NCI-H460 (cell line): ENCODE results near the gene SERAC1. TPM values are rescaled to one million over a fixed set of nuclear protein-coding genes. Genes with fewer than 3 reads are reported as not detected.

Experiments used
- DNase-seq: peaks from one replicate; pipeline ENCODE4 v3.0.0-alpha.2; 2016; ENCODE audit warnings: low read depth; ENCODE audit errors: extremely low read depth
- total RNA-seq: library from RNA; depleted of rRNA; stranded (reverse); fragments of >200 nt; shearing (Covaris generic); gene quantifications from 2 replicates; pipeline ENCODE4 v1.2.3, GENCODE V29; 2014; rRNA removed

The SERAC1 gene
- total RNA-seq, 1 experiment from 2014 or later, result 4.1 TPM

GRCh38 chr6:158061709-158062461, 106.2 kb downstream of the SERAC1 start:
- no peak for DNase-seq

DNA sequence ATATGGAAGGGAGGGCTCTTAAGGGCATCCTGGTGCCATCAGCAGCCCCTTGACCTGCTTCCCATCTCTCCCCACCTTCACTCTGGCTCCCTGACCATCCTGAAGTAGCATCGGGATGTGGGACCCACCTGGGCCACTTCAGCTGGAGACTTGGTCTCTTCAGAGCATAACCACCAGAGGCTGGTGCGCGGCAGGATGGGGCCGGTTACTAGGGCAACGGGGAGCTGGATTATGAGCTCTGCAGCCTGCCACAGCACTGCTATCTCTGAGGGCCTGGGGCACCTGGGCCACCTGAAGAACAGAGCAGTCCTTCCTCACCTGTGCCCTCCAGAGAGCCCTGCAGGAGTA, 106.7 kb downstream of the SERAC1 start:
- no peak for DNase-seq

GRCh38 chr6:158060455-158061360, 107.4 kb downstream of the SERAC1 start:
- no peak for DNase-seq

Other genes with a start within 250 kb of the SERAC1 start
- 3.4 and 4.9 TPM in 2 replicates for gene SYNJ2, start 186.4 kb downstream of the SERAC1 start, total RNA-seq
- gene GTF2H5, start 88 bp upstream of the SERAC1 start, total RNA-seq, result 5.2 and 6.1 TPM in 2 replicates
- gene TULP4, start 144.2 kb upstream of the SERAC1 start, total RNA-seq, result 34.9 and 39.7 TPM in 2 replicates